Sigmoid colon (tissue), 7 donors: ENCODE data around the gene GLRA1. TPM values are rescaled to one million over a fixed set of nuclear protein-coding genes. Genes with fewer than 3 reads are reported as not detected.

Experiments used
- DNase-seq: peaks from one replicate; pipeline ENCODE4 v3.0.0-alpha.2; 2019
- H3K27ac ChIP-seq, 4 donors: fragments of 200-600 bp; sonication (generic); one replicate each; pipeline ENCODE4 v1.5.1; 2016 to 2019; ENCODE audit warnings: mild to moderate bottlenecking in 1 of 4
- H3K27me3 ChIP-seq, 3 donors: fragments of 200-600 bp; sonication (generic); one replicate each; pipeline ENCODE4 v1.5.1; 2019; ENCODE audit warnings: mild to moderate bottlenecking in 1 of 3
- H3K36me3 ChIP-seq, 4 donors: fragments of 200-600 bp; sonication (generic); one replicate each; pipeline ENCODE4 v1.5.1; 2016 to 2019
- H3K4me1 ChIP-seq, 4 donors: fragments of 200-600 bp; sonication (generic); one replicate each; pipeline ENCODE4 v1.5.1; 2017 to 2019
- H3K4me3 ChIP-seq, 4 donors: fragments of 200-600 bp; sonication (generic); one replicate each; pipeline ENCODE4 v1.5.1; 2017 to 2019; ENCODE audit warnings: mild to moderate bottlenecking in 2 of 4, moderate library complexity in 1 of 4
- H3K9me3 ChIP-seq, 4 donors: fragments of 200-600 bp in 3 of 4; sonication (generic) in 3 of 4; one replicate each; pipeline versions ENCODE4 v1.5.1 to v1.6.1; 2013 to 2019
- EP300 ChIP-seq, 4 donors: sonication (generic); formaldehyde crosslinking; IDR thresholded peaks; one replicate each; pipeline ENCODE4 v1.6.1; 2017; ENCODE audit warnings: antibody characterized with exemption in 4 of 4
- POLR2A ChIP-seq, 2 donors: fragments of 450-650 bp; IDR thresholded peaks; one replicate each; pipeline ENCODE4 v1.6.1; 2016; ENCODE audit warnings: antibody characterized with exemption in 2 of 2, mild to moderate bottlenecking in 2 of 2, moderate library complexity in 2 of 2
- POLR2AphosphoS5 ChIP-seq, 4 donors: sonication (generic); formaldehyde crosslinking; IDR thresholded peaks; one replicate each; pipeline ENCODE4 v1.6.1; 2017; ENCODE audit warnings: antibody characterized with exemption in 4 of 4
- WGBS, 2 donors: extraction: QIAGEN DNeasy Blood & Tissue Kit; methylation state at CpG; one replicate each; pipeline ENCODE4 v1.1.7; 2013; 5-methylcytosine and 5-hydroxymethylcytosine counted together
- intact Hi-C: fragments of 100-400 bp; cut with DNase I; formaldehyde crosslinking; loops from one replicate; pipeline ENCODE4 v1.15.1; 2023
- polyA plus RNA-seq, 3 donors: library from polyadenylated mRNA; stranded (reverse); fragments of 200-250 nt; gene quantifications; one replicate each; pipeline ENCODE4 v1.2.3, GENCODE V29; 2013
- total RNA-seq, 4 donors: library from RNA; depleted of rRNA; stranded (reverse); fragments of >200 nt; gene quantifications; one replicate each; pipeline ENCODE4 v1.1.0, GENCODE V29; 2016
- TF ChIP-seq, protein P1 (sequence below), 4 experiments: fragments of 450-650 bp in 3 of 4; fragments of 200-600 bp in 1 of 4; IDR thresholded peaks; one replicate each; pipeline ENCODE4 v1.5.1; 2016 to 2019; ENCODE audit warnings: antibody characterized with exemption in 4 of 4, mild to moderate bottlenecking in 3 of 4, moderate library complexity in 2 of 4
- donor health status: healthy with polysubstance abuse.
- donor health status: Bipolar disorder and iron deficiency.
- donor health status: healthy.

Gene GLRA1
- total and polyA plus RNA-seq, 7 donors: not detected

GRCh38 chr5:151810897-151811296 is 113.8 kb downstream of the GLRA1 start:
- Histone ChIP-seq H3K36me3 (peaks cover 0 to 38% (median 3%) of the 10 kb centered on the region in 4 donors), H3K4me1 (peaks cover 0 to 27% (median 25%) of the 10 kb centered on the region in 4 donors), H3K27me3 (no peaks in the 10 kb centered on the region), H3K4me3 (no peak overlapping the region), H3K9me3 (no peaks in the 10 kb centered on the region), H3K27ac (no peak overlapping the region)
- intact Hi-C loops: no loop called here
- 98 to 99% methylated on average over 1 of the region's 1 CpG for WGBS, 2 donors
- no peak for DNase-seq
- TF ChIP-seq POLR2A (IDR thresholded peaks at IDR 0.05) (no peak), POLR2AphosphoS5 (IDR thresholded peaks at IDR 0.05) (no peak), EP300 (IDR thresholded peaks at IDR 0.05) (no peak)
- TF ChIP-seq, protein P1, sequence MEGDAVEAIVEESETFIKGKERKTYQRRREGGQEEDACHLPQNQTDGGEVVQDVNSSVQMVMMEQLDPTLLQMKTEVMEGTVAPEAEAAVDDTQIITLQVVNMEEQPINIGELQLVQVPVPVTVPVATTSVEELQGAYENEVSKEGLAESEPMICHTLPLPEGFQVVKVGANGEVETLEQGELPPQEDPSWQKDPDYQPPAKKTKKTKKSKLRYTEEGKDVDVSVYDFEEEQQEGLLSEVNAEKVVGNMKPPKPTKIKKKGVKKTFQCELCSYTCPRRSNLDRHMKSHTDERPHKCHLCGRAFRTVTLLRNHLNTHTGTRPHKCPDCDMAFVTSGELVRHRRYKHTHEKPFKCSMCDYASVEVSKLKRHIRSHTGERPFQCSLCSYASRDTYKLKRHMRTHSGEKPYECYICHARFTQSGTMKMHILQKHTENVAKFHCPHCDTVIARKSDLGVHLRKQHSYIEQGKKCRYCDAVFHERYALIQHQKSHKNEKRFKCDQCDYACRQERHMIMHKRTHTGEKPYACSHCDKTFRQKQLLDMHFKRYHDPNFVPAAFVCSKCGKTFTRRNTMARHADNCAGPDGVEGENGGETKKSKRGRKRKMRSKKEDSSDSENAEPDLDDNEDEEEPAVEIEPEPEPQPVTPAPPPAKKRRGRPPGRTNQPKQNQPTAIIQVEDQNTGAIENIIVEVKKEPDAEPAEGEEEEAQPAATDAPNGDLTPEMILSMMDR (IDR thresholded peaks at IDR 0.05): no peak

- Histone ChIP-seq H3K27me3 (no peaks in the 10 kb centered on the region), H3K4me3 (no peak overlapping the region), H3K27ac (no peak overlapping the region), H3K4me1 (peaks cover 0 to 29% (median 26%) of the 10 kb centered on the region in 4 donors), H3K36me3 (peaks cover 0 to 43% (median 3%) of the 10 kb centered on the region in 4 donors), H3K9me3 (no peaks in the 10 kb centered on the region)
- intact Hi-C loops: no loop called here
- no peak for DNase-seq
- WGBS, 2 donors: 46 to 96% methylated on average over 1 of the region's 1 CpG
- TF ChIP-seq EP300 (IDR thresholded peaks at IDR 0.05) (no peak), POLR2A (IDR thresholded peaks at IDR 0.05) (no peak), POLR2AphosphoS5 (IDR thresholded peaks at IDR 0.05) (no peak)
- TF ChIP-seq, protein P1 (IDR thresholded peaks at IDR 0.05): no peak
Observed at GRCh38 chr5:151810449-151810848, 114.2 kb downstream of the GLRA1 start.

DNA sequence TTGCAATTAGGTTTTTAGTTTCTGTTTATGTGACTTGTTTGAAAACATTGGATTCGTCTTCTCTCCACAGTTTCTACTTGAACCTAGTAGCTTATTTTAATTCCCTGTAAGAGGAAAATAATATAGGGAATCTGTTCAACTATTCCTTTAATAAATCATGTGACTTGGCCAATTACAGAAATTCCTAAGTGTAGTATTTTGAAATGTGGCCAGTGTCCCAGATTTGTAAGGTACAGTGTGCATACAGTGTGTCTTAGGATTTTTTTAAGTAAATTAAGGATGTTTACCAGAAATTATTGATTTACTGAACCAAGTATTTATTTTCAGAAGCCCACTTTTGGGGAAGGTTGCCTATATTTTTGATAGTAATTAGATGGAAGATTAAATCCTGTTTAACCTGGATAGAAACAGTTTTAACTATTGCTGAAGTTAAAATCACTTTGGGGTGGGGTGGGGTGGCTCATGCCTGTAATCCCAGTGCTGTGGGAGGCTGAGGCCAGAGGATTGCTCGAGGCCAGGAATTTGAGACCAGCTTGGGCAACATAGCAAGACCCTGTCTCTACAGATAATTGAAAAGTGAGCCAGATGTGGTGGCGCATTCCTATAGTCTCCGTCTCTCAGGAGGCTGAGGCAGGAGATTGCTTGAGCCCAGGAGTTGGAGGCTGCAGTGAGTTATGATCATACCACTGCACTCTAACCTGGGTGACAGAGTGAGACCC is 116.0 kb downstream of the GLRA1 start:
- no peaks in the 10 kb centered on the region for H3K27me3 ChIP-seq
- no peak overlapping the region for H3K4me3 ChIP-seq
- TF ChIP-seq POLR2AphosphoS5 (IDR thresholded peaks at IDR 0.05) (no peak), POLR2A (IDR thresholded peaks at IDR 0.05) (no peak), EP300 (IDR thresholded peaks at IDR 0.05) (no peak)
- TF ChIP-seq, protein P1 (IDR thresholded peaks at IDR 0.05): no peak
- H3K36me3 ChIP-seq: peaks cover 0 to 55% (median 6%) of the 10 kb centered on the region in 4 donors
- intact Hi-C loops: no loop called here
- no peaks in the 10 kb centered on the region for H3K9me3 ChIP-seq
- 92% methylated on average over 4 of the region's 4 CpGs for WGBS, 2 donors
- H3K27ac ChIP-seq: no peak overlapping the region
- peaks cover 0 to 30% (median 26%) of the 10 kb centered on the region in 4 donors for H3K4me1 ChIP-seq
- DNase-seq: no peak

DNA sequence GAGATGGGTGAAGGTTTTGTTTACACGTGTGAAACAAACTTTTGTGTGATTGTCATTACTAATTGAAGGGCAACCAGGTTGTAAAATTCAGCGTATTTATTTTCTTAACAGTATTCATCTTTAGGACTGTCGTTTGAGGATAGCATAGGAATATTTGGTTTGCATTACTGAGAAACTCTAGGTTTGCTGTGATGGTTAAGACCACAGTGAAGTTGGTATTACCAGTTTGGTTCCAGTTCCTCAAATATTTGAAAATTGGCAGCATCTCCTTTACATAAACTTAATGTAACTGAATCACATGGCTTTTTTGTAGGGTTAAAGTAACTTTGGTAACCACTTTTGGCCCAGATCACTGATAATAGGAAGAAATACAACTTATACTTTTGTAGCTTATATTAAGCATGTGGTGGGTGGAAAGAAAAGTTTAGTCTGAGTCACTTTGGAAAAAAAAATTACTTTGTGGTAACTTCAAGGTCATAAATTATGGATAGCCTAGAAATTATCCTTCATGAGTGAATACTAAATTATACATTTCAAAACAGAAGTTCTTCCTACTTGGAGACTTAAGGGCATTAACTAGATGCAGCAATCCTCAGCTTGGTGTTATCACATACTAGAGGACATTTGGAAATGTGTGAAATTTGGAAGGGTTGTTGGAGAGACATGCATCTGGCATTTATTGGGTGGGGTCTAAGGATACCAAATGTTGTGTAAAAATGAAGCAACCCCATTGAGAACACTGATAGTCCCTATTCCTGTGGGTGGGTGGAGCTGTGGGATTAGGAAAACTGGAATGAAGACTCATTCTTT is 119.0 kb downstream of the GLRA1 start:
- Histone ChIP-seq H3K4me1 (peaks cover 0 to 24% (median 9%) of the 10 kb centered on the region in 4 donors), H3K36me3 (peaks cover 10 to 70% (median 27%) of the 10 kb centered on the region in 4 donors), H3K4me3 (no peak overlapping the region), H3K9me3 (no peaks in the 10 kb centered on the region), H3K27ac (peak overlapping the region in 1 of 4 donors; percentile 8), H3K27me3 (no peaks in the 10 kb centered on the region)
- intact Hi-C loops: no loop called here
- WGBS, 2 donors: 91 to 92% methylated on average over 3 of the region's 3 CpGs
- TF ChIP-seq POLR2AphosphoS5 (IDR thresholded peaks at IDR 0.05) (peak in 1 of 4 donors; percentile 25), POLR2A (IDR thresholded peaks at IDR 0.05) (no peak)
- DNase-seq: no peak

DNA sequence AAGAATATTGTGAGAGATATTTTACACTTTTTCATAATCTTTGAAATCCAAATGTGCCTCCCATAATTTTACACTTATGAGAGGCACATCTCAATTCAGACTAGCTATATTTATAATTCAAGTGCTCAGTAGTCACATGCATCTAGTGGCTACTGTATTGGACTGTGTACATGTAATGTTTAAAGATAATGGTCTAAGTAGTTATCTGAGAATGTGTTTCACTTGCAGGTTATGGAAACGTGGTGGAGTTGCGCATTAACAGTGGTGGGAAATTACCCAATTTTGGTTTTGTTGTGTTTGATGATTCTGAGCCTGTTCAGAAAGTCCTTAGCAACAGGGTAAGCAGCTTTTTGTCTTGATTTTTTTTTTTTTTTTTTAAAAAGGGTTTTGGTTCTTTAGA is 124.1 kb downstream of the GLRA1 start:
- TF ChIP-seq POLR2AphosphoS5 (IDR thresholded peaks at IDR 0.05) (no peak), EP300 (IDR thresholded peaks at IDR 0.05) (no peak), POLR2A (IDR thresholded peaks at IDR 0.05) (no peak)
- TF ChIP-seq, protein P1 (IDR thresholded peaks at IDR 0.05): no peak
- no peak for DNase-seq
- intact Hi-C loops: no loop called here
- H3K4me1 ChIP-seq: peaks cover 0 to 2% (median 0%) of the 10 kb centered on the region in 4 donors
- no peak overlapping the region for H3K4me3 ChIP-seq
- no peaks in the 10 kb centered on the region for H3K27me3 ChIP-seq
- no peak overlapping the region for H3K27ac ChIP-seq
- WGBS, 2 donors: 81 to 82% methylated on average over 2 of the region's 2 CpGs
- H3K9me3 ChIP-seq: no peaks in the 10 kb centered on the region
- peaks cover 29 to 99% (median 58%) of the 10 kb centered on the region in 4 donors for H3K36me3 ChIP-seq
